GM19438 (cell line): ENCODE results near the gene UGT2A2.
"Not testable (repeated sequence)": the region's sequence is repeated elsewhere in the genome, so short reads cannot be mapped to it uniquely, and the experiment has no call there.

ENCODE experiments used
- ATAC-seq: cut with Tn5 transposase; IDR thresholded peaks from one replicate; pipeline ENCODE4 v1.9.1; 2021; ENCODE audit warnings: low read depth; ENCODE audit not compliant: unreplicated experiment

The UGT2A2 gene

DNA sequence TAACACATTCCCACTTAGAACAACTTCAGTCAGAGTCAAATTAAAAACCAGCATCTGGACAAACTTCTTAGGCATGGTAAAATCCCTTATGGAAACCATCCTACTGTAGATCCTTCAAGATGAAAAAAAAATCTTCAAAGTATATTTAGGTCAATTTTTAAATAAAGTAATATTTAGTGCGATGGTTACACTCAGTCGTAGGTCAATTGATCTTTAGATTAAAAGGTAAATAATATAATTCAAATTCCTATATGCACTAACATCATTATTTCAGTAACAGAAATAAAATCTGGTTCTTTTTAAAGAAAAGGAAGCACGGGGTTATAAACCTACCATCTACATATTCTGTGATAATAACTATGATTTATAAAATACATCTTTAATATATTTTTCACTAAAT, at the start of gene UGT2A2:
UGT2A2 (minus strand) TSS at position 101 of the 400 bp plus-strand sequence; CDS start at position 99, 2 bp downstream.
- ATAC-seq: no peak

DNA sequence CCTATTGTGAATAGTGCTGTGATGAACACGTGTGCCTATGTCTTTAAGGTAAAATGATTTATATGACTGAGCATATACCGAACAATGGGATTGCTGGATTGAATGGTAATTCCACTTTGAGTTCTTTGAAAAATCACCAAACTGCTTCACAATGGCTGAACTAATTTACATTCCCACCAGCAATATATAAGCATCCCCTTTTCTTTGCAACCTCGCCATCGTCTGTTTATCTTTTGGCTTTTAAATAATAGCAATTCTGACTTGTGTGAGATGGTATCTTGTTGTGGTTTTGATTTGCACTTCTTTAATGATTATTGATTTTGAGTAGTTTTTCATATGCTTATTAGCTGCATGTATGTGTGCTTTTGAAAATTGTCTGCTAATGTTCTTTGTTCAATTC, 45.4 kb upstream of the UGT2A2 start:
- ATAC-seq: no peak

DNA sequence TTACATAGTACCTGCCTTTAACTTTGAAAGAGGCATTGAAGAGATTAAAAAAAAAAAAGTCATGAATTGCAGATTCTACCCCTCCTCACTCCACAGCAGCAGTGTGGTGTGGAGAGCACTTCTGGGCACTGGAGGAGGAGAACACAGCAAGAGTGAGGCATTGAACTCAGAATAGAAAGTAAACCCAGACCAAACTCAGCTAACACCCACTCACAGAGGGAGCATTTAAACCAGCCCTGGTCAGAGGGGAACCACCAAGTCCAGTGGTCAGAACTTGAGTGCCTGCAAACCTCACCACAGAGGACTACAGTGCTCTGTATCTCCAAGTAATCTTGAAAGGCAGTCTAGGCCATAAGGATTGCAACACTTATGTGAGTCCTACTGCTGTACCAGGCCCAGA, 29.2 kb upstream of the UGT2A2 start:
- ATAC-seq: no peak

DNA sequence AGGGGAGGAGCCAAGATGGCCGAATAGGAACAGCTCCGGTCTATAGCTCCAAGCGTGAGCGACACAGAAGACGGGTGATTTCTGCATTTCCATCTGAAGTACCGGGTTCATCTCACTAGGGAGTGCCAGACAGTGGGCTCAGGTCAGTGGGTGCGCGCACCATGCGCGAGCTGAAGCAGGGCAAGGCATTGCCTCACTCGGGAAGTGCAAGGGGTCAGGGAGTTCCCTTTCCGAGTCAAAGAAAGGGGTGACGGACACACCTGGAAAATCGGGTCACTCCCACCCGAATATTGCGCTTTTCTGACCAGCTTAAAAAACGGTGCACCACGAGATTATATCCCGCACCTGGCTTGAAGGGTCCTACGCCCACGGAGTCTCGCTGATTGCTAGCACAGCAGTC, 24.6 kb upstream of the UGT2A2 start:
- ATAC-seq: not testable (repeated sequence)

DNA sequence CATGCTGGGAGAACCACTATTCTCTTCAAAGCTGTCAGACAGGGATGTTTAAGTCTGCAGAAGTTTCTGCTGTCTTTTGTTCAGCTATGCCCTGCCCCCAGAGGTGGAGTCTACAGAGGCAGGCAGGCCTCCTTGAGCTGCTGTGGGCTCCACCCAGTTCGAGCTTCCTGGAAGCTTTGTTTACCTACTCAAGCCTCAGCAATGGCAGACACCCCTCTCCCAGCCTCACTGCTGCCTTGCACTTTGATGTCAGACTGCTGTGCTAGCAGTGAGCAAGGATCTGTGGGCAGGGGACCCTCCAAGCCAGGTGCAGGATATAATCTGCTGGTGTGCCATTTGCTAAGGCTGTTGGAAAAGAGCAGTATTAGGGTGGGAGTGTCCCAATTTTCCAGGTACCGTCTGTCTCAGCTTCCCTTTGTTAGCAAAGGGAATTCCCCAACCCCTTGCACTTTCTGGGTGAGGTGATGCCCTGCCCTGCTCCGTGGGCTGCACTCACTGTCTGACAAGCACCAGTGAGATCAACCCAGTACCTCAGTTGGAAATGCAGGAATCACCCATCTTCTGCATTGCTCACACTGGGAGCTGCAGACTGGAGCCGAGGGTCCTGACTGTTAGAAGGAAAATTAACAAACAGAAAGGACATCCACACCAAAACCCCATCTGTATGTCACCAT, 21.8 kb upstream of the UGT2A2 start:
- not testable (repeated sequence) for ATAC-seq

DNA sequence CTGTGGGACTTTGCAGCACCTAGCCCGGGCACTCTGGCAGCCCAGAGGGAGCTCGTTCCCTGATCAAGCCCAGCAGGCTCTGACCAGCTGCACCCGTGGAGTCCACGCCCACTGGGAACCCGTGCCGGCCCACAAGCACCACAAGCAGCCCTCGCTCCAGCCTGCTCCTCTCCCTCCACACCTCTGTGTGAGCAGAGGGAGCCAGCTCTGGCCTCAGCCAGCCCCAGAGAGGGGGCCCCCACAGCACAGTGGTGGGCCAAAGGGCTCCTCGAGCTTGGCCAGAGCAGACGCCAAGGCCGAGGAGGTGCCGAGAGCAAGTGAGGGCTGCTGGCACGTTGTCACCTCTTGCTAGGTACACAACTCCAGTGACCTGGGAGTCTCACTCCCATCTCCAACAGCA, 18.7 kb upstream of the UGT2A2 start:
- no peak for ATAC-seq

DNA sequence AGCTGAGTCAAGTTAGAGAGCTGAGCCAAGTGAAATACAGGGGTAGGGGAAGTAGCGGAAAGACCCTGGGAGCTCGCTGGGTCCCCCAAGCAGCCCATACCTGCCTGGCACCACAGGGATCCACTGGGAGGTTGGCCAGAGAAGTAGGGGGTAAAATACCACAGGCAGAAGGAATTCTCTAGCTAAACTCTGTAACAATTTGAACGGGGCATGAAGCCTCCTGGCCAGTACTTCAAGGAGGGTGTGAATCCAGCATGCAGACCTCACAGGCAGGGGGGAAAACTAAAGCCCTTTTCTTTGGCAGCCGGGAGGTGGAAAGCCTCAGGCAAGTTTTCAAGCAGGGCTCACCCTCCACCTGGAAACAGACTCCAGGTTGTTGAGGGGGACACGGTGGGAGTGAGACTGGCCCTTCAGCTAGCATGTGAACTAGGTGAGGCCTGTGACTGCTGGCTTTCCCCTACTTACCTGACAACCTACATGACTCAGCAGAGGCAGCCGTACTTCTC, 17.3 kb upstream of the UGT2A2 start:
- no peak for ATAC-seq

DNA sequence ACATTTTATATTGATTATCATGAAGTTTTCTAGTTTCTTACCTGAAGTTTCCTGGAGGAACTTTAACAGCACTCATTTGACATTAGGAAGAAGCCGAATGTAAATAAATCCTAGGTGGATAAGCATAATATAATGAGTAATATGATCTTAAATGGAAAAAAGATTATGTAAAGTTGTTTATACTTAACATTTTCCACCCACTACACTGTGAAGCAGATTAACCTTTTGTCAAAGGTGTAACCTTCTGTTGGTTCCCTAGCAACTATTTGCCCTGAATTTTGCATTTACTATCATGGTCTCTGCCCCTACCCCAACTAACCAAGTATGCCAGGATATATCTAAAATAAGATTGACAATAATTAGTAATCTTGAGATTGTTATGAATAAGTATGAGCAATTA, 13.7 kb upstream of the UGT2A2 start, which contains the start of gene UGT2A1:
UGT2A1 (minus strand) TSS at position 101 of the 400 bp plus-strand sequence. CDS start 5,603 bp downstream, outside the sequence.
- ATAC-seq: no peak

DNA sequence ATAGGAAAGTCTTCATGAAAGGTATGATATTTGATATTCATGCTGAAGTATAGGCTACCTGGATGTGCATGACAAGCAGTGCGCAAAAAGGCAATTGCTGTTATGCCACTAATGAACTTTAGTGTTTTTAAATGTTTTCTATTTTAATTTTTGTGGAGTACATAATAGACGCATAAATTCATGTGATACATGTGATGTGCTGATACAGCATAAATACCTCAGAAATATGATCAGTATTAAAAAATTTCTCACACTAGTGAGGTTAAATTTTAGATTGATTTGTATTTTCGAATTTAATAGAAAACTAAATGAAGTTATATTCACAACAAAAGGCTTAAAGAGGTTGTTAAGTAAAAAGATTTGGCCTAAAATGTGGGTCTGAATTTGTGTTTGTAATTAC, 11.4 kb upstream of the UGT2A2 start:
- no peak for ATAC-seq

DNA sequence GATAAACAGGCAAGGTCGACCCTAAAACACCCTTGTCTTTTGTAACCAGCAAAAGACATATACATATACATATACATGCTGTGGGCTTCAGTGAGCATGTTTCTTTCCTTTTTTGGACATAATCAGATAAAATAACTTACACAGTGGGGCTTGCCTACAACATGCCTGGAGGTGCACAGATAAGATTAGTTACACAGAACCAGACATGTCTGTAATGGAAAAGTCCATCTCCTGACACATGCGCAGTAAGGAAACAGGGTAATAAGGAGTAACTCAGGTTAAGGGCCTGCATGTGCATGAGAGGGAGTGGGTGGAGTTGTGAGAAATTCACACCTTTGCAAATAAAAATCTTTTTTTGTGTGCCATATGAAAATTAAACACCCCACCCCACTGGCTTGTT, 10.2 kb upstream of the UGT2A2 start:
- no peak for ATAC-seq

DNA sequence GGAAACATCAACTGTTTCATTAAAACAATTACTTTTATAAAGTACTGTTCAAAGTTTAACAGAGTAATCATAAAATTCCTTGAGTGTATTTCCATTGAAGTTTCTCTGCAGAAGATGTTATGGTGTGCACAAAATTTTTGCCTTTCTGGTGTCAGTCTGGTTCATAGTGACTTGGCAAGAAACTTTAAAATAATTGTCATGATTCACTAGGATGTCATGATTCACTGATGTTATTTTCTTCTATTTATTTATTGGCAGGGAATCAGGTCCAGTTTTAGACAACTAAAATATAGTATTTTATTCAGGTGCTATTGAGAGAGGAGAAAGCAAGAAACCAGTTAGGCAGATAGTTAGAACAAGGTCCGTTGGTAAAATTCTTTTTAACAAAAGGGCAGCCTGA, 9.8 kb upstream of the UGT2A2 start:
- ATAC-seq: no peak

DNA sequence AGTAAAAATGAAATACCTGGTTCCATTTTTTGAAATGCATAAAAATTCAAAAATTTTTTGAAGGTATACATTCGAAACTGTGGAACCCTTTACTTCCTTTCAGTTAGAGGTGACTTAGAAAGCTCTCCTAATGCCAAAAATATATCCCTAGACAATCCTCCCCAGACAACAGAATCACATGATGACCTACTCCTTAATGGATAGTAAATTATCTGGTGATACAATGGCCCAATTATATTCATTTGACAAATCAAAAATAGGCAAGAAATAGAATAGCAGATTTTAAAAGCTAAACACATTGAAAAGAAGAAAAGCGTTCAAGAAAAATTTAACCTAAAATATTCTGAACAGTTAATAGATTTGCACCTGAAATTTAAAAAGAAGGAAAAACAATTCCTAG, 3.5 kb upstream of the UGT2A2 start:
- ATAC-seq: no peak

DNA sequence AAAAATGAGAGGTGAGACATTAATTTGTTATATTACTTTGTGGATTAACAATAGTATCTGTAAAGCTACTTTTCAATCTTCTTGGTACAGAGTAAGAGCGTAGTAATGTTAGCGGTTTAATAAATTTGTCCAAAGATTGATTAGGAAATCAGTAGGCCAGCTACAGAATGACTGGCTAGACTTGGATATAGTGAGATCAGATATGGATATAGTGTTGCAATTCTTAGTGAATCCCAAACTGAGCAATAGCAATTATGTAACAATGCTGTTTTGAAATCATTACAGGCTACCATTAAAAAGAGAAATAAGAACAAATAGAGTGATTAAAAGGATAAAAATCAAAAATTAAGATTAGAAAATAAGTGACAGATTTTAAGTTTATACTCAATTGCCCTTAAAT, 847 bp upstream of the UGT2A2 start:
- ATAC-seq: no peak

DNA sequence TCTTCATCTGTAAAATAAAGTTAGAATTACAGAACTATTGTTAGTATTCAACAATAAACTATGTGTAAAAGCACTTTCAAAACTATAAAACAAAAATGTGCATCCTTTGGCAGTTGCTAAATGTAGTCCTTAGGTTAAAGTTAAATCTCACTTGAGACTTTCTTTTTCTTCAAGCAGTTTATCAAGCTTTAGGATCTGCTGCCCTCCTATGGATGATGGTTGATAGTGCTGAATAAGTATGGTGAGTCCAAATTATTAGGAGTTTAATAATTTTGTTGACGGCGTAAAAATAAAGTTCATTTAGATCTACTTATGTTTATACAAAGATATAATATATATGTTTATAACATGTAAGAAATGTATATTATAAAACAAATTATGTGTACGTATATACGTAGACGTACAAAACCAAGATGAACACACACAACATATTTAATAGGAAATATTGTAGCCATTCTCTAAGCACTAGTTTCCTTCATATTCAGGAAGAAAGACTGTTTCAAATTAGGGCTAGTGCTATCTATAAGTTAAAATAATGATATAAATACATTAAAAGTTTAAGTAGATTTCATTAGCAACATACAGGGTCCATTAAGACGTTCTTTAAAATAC, 22.3 kb downstream of the UGT2A2 start:
- ATAC-seq: no peak

DNA sequence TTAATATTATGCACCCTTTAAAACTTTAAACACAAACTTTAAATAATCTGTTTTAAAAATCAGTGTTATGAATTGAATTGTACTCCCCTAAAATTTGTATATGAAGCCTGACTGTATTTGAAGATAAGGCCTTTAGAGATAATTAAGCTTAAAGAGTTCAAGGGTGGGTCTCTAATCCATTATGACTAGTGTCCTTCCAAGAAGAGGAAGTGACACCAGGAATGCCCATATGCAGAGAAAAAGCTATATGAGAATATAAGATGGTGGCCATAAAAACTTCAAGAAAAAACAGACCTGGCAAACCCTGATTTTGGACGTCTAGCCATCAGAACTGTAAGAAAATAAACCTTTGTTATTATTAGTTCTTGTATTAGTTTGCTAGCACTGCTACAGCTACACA, 29.0 kb downstream of the UGT2A2 start:
- ATAC-seq: no peak

DNA sequence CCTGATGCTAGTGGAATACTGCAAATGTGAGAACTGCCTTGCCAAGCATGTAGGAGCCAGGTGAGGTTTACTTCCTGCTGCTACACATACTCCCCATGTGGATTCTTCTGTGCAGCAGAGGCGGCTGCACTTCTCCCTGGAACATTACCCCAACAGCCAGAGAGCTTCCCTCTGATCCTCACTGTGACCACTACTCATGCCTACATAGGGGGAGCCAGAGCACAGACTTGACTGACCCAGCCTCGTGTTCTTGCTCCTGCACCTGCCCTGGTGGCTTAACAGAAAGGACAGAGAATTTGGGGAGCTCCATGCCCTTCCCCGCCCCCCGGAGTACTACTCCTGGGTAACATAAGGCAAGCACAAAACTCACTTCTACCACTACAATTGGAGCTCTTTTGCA, 38.4 kb downstream of the UGT2A2 start:
- ATAC-seq: no peak

DNA sequence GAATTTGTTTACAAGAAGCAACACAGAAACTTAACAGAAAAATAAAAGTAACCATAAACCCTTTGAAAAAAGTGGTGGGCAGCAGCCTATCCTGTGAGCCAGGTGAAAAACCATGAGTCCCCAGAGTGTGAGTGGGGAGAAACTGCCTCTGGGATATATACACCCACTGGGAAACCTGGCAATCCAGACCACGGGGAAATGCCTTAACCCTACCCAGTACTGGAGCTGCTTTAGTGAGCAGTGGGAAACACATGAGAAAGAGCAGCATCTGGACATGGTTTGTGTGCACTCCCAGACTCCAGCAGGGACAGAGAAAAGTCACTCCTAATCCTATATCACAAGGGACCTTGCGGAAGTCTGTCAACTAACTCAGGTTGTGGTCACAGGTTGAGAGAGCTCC, 39.4 kb downstream of the UGT2A2 start:
- ATAC-seq: no peak

DNA sequence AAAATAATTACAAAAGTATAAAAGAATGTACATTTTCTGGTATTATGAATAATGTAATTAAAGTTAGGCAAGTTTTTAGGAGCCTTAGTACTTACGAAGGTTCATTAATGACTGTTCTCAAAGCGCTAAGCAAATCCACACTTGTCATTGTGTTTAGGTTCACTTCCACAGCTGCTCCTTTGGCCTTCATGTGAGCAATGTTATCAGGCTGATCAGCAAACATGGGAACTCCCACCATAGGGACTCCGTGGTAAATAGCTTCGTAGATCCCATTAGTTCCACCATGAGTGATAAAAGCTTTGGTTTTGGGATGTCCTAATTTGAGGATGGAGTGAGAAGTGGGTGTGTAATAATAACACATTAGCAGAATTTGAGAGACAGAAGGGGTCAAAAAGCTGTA, 45.1 kb downstream of the UGT2A2 start:
- no peak for ATAC-seq

DNA sequence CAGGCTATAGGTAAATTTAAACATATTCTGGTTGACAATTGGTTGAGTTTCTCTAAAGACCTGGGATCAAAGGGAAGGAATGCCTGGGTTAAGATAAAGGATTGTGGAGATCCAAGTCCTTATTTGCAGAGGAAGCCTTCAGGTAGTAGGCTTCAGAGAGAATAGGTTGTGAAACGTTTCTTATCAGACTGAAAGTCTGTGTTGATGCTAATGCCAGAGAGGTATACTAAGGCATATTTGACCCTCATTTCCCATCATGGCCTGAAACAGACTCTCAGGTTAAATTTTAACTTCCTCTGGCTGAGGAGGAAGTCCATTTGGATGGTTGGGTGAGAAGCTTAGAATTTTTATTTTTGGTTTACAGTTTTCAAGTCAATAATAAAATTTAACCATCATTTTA, 48.1 kb downstream of the UGT2A2 start:
- no peak for ATAC-seq

DNA sequence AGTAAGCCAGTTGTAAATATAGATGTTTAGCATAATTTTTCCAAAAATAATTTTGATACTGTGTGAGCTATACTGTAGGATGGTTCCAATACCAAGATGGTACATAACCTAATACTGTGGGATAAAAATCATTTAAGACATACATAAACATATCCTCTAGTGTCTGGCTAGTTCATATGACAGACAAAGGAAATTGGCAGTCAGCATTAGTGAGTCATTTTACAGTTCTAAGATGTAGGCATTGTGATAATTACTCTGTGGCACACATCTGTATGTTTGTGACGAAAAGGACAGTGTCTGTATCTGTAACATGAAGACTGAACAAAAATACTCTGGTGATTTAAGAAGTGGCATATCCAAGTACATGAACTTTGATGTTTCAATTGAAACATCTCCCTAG, 49.6 kb downstream of the UGT2A2 start:
- no peak for ATAC-seq

DNA sequence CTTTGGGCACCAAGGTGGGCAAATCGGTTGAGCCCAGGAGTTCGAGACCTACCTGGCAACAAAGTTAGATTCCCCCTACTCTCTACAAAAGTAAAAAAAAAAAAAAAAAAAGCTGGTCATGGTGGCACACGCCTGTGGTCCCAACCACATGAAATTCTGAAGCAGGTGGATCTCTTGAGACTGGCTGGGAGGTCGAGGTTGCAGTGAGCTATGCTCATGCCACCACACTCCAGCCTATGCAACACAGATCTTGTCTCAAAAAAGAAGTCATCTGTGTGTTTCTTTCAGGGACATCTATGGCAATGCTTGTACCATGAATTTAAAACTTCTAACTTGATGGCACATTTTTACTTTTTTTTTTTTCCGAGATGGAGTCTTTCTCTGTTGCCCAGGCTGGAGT, 55.3 kb downstream of the UGT2A2 start:
- ATAC-seq: no peak

DNA sequence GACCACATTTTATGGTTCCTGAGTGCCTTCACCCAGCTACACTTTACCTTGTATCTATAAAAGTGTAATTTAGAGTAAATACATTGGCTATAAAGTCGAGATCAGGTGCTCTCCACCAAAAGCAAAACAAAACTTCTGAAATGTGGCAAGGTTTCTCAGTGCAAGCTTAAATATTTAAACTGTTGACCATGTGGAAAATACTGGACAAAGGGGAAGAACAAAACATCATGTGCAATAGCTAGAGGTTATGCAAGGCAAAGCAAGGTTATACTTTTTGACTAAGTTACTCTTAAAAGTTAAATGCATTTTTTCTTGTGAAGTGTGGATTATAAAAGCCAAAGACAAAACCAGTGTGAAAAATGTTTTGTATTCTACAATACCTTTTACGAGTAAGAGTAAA, 55.9 kb downstream of the UGT2A2 start:
- ATAC-seq: no peak
